ENCODE data around the gene MCF2L.
"Not testable (repeated sequence)": the region's sequence is repeated elsewhere in the genome, so short reads cannot be mapped to it uniquely, and the experiment has no call there.

MCF2L gene

GRCh38 chr13:113098162-113098732 is 129.2 kb downstream of the MCF2L start:
- DNase-seq: peak; percentile 81

- no peak for DNase-seq
These were observed 130.1 kb downstream of the MCF2L start for GRCh38 chr13:113099142-113099541.

- not testable (repeated sequence) for DNase-seq
These were observed 133.3 kb downstream of the MCF2L start for GRCh38 chr13:113102302-113102701.

GRCh38 chr13:113102727-113103126 is 133.7 kb downstream of the MCF2L start:
- DNase-seq: no peak

GRCh38 chr13:113103646-113104045 is 134.6 kb downstream of the MCF2L start:
- no peak for DNase-seq

GRCh38 chr13:113105032-113105920 is 136.3 kb downstream of the MCF2L start, which contains the start of gene F7:
TSS of gene F7 (plus strand) at chr13:113105791. CDS start at chr13:113105842, 51 bp downstream.
- DNase-seq: no peak

- no peak for DNase-seq
These were observed 137.0 kb downstream of the MCF2L start for GRCh38 chr13:113105921-113106452.

- DNase-seq: no peak
These were observed 137.8 kb downstream of the MCF2L start for GRCh38 chr13:113106711-113107351.

GRCh38 chr13:113108521-113108920 is 139.5 kb downstream of the MCF2L start:
- DNase-seq: not testable (repeated sequence)

GRCh38 chr13:113109151-113110047 is 140.4 kb downstream of the MCF2L start:
- DNase-seq: no peak

GRCh38 chr13:113110048-113110851 is 141.2 kb downstream of the MCF2L start:
- DNase-seq: peak; percentile 21

GRCh38 chr13:113110852-113111315 is 141.9 kb downstream of the MCF2L start:
- no peak for DNase-seq

- not testable (repeated sequence) for DNase-seq
These were observed 142.8 kb downstream of the MCF2L start for GRCh38 chr13:113111821-113112220.

GRCh38 chr13:113112475-113112874 is 143.5 kb downstream of the MCF2L start:
- not testable (repeated sequence) for DNase-seq

- no peak for DNase-seq
These were observed 144.2 kb downstream of the MCF2L start for GRCh38 chr13:113112893-113113845.

- DNase-seq: no peak
These were observed 144.8 kb downstream of the MCF2L start for GRCh38 chr13:113113846-113114271.

GRCh38 chr13:113114511-113115362 is 145.7 kb downstream of the MCF2L start:
- no peak for DNase-seq

GRCh38 chr13:113115363-113116205 is 146.6 kb downstream of the MCF2L start:
- DNase-seq: no peak

Data from fibroblast of skin of scalp (primary cell).